Activated T-cell treated with anti-CD3 and anti-CD28 coated beads, Interleukin-2, amount 50 U/mL, for 48 hours (primary cell): Measurements from ENCODE around the gene HSF5.

Source experiments
- DNase-seq, 2 experiments: peaks; one replicate each; pipeline ENCODE4 v3.0.0-alpha.2; 2020

Gene HSF5

GRCh38 chr17:58383892-58384462 lies 104.2 kb downstream of the HSF5 start:
- DNase-seq = no peak

- no peak for DNase-seq
Measured at GRCh38 chr17:58382872-58383242, 105.4 kb downstream of the HSF5 start.

GRCh38 chr17:58382108-58382871 lies 105.9 kb downstream of the HSF5 start:
- no peak for DNase-seq

DNA sequence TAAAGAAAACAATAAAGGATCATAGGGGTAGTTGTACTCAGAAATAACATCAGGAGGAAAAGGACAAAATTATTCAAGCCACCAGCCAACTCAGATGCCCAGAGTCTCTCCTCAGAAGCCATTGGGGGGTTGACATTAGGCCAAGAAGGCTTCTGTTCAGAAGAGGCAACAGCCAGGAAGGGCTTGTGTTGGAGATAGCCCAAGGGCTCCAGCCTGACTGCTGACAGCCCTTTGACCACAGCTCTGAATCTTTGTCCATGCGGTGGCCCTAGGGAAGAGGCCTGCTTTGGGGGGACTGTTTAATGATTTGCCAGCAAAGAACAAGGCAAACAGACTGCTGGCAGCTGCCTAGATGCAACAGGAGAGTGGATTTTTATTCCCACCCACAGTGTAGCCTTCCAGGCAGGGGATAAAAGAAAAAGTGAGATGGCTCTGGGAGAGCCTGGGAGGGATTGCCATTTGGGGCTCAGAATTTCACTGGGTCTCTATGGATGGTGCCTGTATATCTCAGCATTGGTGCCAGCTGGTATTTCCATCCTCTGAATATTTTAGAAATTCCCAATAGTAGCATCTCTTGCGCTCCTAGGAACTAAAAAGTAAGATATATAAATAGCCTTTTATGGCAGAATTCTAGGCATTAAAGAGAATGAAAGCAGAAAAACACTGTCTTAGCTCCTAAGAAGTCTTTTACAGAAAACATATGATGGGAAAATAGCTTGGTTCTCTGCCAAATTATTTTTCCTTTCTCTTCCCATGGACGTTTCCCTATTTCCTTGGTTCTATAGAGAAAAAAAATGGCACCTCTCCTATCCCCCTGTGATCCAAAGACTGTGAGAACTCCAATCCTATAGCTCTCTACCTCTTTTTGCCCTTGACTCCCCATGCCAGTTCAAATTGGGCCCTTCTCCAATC lies 106.8 kb downstream of the HSF5 start:
- DNase-seq = no peak

GRCh38 chr17:58380207-58381123 lies 107.7 kb downstream of the HSF5 start:
- DNase-seq = no peak

DNA sequence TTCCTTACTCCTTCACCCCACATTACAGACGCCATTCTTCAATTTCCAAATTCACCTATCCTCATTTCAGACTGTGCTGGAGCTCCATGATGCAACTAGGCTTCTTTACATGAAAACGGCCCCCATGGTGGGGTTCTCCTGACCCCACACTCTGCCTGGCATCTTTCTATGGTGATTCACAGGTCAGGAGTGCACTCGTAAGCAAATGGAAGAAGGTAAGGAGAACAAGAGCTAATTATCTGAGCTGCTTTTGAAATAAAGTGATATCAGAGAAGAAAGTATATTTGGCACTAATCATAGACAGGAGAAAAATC lies 108.7 kb downstream of the HSF5 start:
- no peak for DNase-seq

GRCh38 chr17:58378733-58379510 lies 109.3 kb downstream of the HSF5 start:
- no peak for DNase-seq

DNA sequence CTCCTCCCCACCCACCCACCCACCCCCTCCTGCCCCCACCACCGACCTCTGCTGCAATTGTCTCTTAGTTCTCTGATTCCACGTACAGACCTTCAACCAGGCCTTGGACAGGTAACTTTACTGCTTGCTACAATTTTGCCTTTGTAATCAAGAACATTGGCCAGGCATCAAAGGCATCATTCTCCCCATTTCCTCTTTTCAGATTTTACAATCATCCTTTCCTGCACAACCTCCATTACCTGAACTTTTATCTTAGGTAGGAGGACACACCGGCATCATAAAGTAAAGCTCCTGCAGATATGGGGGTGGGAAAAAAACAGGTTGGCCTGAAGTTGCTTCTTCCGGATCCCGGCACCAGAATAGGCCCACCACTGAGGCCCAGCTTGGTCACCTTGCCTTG lies 110.5 kb downstream of the HSF5 start:
- DNase-seq = no peak

- no peak for DNase-seq
Measured at GRCh38 chr17:58377093-58377601, 111.1 kb downstream of the HSF5 start.

DNA sequence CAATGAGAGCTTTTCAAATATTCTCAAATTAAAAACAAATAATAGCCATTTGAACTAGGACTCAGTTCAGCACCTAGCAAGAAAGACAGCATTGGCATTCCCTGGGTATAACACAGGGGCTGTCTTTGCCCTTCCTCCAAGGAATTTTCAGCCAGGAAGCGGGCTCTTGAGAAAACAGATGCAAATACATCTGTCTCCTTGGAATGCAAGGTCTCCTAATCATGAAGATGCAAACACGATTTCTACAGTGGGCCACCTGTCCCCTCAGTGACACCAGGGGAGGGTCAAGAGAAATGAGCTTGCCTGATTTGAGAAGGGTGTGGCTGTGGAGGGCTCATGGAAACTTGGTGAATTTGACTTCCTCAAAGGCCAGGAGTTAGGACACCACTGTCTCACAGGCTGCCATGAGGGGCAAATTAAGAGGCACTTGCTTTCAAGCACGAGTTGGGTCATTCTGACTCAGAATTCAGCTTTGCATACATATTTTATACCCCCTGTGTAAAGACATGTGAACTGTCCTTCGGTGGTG lies 111.7 kb downstream of the HSF5 start:
- DNase-seq = no peak

GRCh38 chr17:58375811-58376210 lies 112.4 kb downstream of the HSF5 start:
- no peak for DNase-seq

GRCh38 chr17:58375256-58375655 lies 113.0 kb downstream of the HSF5 start:
- no peak for DNase-seq

DNA sequence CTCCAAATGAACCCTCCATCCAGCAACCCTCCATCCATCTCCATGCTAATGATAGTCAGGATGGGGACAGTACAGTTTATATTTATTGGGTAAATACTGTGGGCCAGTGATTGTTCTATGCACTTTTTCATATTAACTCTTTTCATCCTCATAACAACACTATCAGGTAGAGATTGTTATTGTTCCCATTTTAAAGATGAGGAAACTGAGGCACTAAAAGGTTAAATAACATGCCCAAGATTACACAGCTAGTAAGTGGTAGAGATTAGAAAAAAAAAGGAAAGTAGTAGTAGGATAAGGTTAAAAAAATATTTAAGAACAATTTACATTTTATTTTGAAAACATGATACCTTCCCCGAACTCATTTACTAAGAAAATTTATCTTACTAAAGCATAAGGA lies 114.3 kb downstream of the HSF5 start:
- no peak for DNase-seq

DNA sequence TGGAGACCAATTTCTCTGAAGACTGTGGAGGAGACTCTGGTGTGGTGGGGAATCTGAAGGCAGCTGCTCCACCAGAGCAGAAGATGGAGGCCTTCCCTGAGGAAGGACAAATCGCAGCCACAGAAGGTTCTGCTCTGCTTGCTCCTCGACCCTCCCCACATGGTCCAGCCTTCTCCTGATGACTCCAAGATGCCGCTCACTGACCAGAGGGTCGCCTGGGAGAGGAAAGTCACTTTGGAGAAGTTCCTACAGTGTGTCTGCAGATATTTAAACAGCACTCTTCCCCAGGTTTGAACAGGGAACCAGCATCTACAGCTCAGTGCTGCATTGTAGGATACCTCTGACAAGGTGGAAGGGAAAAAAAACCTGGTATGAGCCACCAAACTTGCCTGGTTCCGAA lies 115.2 kb downstream of the HSF5 start:
- no peak for DNase-seq

DNA sequence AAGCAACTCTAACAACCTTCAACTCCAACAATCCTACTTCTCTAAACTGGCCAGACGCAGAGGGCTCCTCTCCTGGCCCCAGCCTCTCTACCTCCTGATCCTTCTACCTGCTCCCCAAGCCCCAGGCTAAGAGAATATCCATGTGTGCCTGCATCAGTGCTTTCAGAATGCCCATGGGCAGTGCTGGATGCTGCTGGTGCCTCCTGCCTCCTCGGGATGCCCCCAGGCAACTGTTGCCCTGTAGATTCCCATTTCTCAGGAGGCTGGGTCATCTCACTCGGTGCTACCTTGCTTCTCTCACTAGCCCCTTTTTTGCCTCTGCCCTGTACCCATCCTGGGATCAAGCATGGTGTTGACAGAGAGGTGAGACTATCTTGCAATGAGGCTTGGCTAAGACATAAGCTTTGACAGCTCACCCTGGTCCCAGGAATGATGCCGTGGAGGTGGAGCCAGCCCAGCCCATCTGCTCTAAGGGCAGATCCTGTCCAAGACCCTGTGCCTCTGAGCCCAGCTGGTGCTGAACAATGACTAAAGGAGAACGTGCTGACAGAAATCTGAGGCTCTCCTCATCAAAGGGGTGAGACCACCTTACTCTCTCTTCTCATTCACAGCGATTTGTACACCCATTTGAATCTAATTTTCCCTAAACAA lies 116.8 kb downstream of the HSF5 start:
- DNase-seq = no peak

- DNase-seq = no peak
Measured at GRCh38 chr17:58370716-58371115, 117.5 kb downstream of the HSF5 start.

- DNase-seq = no peak
Measured at GRCh38 chr17:58370309-58370708, 117.9 kb downstream of the HSF5 start.
